Smooth muscle cell (in vitro differentiated cells): ENCODE data around the gene SLC25A41. TPM values are rescaled to one million over a fixed set of nuclear protein-coding genes. Genes with fewer than 3 reads are reported as not detected.

Source experiments
- DNase-seq: peaks from one replicate; lab custom pipeline; 2025; ENCODE audit not compliant: unreplicated experiment; lab: John Stamatoyannopoulos, UW
- H2AFZ ChIP-seq: fragments of 200-600 bp; sonication (generic); 2 replicates; pipeline ENCODE4 v1.6.0; 2016; ENCODE audit warnings: antibody characterized with exemption, low read depth, mild to moderate bottlenecking
- H3F3A ChIP-seq: fragments of 200-600 bp; sonication (generic); 2 replicates; pipeline ENCODE4 v1.6.0; 2017; ENCODE audit warnings: antibody characterized with exemption, low read depth
- H3K27ac ChIP-seq: fragments of 200-600 bp; sonication (generic); 2 replicates; pipeline ENCODE4 v1.5.1; 2016; ENCODE audit warnings: low read depth, mild to moderate bottlenecking
- H3K27me3 ChIP-seq: fragments of 200-600 bp; sonication (generic); 2 replicates; pipeline ENCODE4 v1.6.1; 2016; ENCODE audit warnings: low read depth, mild to moderate bottlenecking
- H3K36me3 ChIP-seq: fragments of 200-600 bp; sonication (generic); 2 replicates; pipeline ENCODE4 v1.5.1; 2016; ENCODE audit warnings: low read depth
- H3K4me1 ChIP-seq: fragments of 200-600 bp; sonication (generic); 2 replicates; pipeline ENCODE4 v1.5.1; 2016; ENCODE audit warnings: low read depth
- H3K4me2 ChIP-seq: fragments of 200-600 bp; sonication (generic); 2 replicates; pipeline ENCODE4 v1.6.0; 2016; ENCODE audit warnings: mild to moderate bottlenecking
- H3K4me3 ChIP-seq: fragments of 200-600 bp; sonication (generic); 2 replicates; pipeline ENCODE4 v1.5.1; 2016; ENCODE audit warnings: mild to moderate bottlenecking
- H3K79me2 ChIP-seq: fragments of 200-600 bp; sonication (generic); 2 replicates; pipeline ENCODE4 v1.6.0; 2016; ENCODE audit warnings: low read depth, mild to moderate bottlenecking
- H3K9ac ChIP-seq: fragments of 200-600 bp; sonication (generic); 2 replicates; pipeline ENCODE4 v1.6.0; 2016; ENCODE audit warnings: low read depth
- H3K9me3 ChIP-seq: fragments of 200-600 bp; sonication (generic); replicated peaks from 2 replicates; pipeline ENCODE4 v1.5.1; 2016; ENCODE audit warnings: low read depth
- H4K20me1 ChIP-seq: fragments of 200-600 bp; sonication (generic); 2 replicates; pipeline ENCODE4 v1.6.0; 2016; ENCODE audit warnings: low read depth
- CTCF ChIP-seq: fragments of 200-600 bp; sonication (generic); IDR thresholded peaks from 2 replicates; pipeline ENCODE4 v1.5.1; 2017; ENCODE audit warnings: borderline replicate concordance, mild to moderate bottlenecking, antibody characterized with exemption; ENCODE audit not compliant: insufficient read depth, poor library complexity, severe bottlenecking
- WGBS: methylation state at CpG from one replicate; pipeline ENCODE4 v1.1.7; 2016; ENCODE audit warnings: low lambda C conversion rate; 5-methylcytosine and 5-hydroxymethylcytosine counted together
- polyA plus RNA-seq: library from polyadenylated mRNA; unstranded; fragments of >200 nt; fragmentation: Nextera tagmentation; extraction: Ambion mirVana; gene quantifications from 2 replicates; pipeline ENCODE4 v1.2.1, GENCODE V29; 2016
- total RNA-seq: library from RNA; depleted of rRNA; stranded (reverse); fragments of >200 nt; gene quantifications from 2 replicates; pipeline ENCODE4 v1.2.3, GENCODE V29; 2014

SLC25A41 gene
- total and polyA plus RNA-seq, 2 experiments from 2014 or later: 0.30 TPM; not detected in 1

- H3F3A ChIP-seq: no peaks in the 10 kb centered on the region
- DNase-seq: no peak
- peaks cover 11% of the 10 kb centered on the region for H3K4me1 ChIP-seq
- no peak for TF ChIP-seq CTCF
- H3K79me2 ChIP-seq: peaks cover 42% of the 10 kb centered on the region
- 98% methylated on average over 18 of the region's 19 CpGs for WGBS
- no peak overlapping the region for H2AFZ ChIP-seq
- no peak overlapping the region for H3K27ac ChIP-seq
- H3K4me2 ChIP-seq: no peak overlapping the region
- no peak overlapping the region for H3K9ac ChIP-seq
- peaks cover 66% of the 10 kb centered on the region for H4K20me1 ChIP-seq
- no peaks in the 10 kb centered on the region for H3K27me3 ChIP-seq
- H3K36me3 ChIP-seq: no peaks in the 10 kb centered on the region
- H3K9me3 ChIP-seq: no peaks in the 10 kb centered on the region
- no peak overlapping the region for H3K4me3 ChIP-seq
Observed at GRCh38 chr19:6418562-6418932, 15.0 kb downstream of the SLC25A41 start.

DNA sequence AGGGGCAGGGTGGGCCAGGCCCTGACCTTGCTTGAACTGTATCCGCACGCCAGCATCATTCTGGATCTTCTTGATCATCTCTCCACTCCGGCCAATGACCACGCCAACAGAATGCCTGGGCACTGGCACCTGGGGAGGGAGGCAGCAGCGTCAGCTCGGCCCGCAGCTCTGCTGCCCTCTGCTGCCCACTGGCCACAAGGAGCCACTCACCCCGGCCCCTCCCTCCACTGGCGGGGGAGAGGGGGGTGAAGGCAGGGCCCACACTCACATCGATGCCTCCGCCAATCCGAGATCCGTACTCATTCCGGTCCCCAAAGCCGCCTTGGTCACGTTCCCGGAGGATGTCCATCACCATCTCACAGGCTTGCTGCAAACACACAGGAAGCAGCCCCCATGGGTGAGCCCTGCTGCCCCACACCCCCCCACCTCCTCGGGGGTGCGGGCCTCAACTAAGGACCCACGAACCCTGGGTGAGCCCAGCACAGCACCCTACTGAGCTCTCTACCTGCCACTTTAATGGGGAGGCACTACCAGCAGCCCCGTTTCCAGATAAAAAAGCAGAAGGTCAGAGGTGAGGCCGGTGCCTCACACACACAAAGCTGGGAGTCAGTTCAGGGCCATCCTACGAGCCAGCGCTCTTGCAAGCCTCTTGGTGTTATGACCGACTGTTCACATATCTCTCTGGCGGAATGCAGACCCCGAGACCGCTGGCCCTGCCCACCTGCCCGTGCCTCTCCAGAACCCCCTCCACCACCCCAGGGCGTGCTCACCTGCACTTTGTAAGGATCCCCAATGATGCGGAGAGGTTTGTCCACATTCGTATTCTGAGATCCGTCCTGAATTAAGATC, 15.6 kb downstream of the SLC25A41 start:
- Histone ChIP-seq H3K4me3 (no peak overlapping the region), H3K4me1 (peaks cover 6% of the 10 kb centered on the region), H4K20me1 (peaks cover 59% of the 10 kb centered on the region), H3K79me2 (peaks cover 36% of the 10 kb centered on the region), H3K4me2 (no peak overlapping the region), H3K9me3 (no peaks in the 10 kb centered on the region), H3K36me3 (no peaks in the 10 kb centered on the region), H3K9ac (no peak overlapping the region), H3K27ac (no peak overlapping the region), H3F3A (no peaks in the 10 kb centered on the region), H3K27me3 (no peaks in the 10 kb centered on the region), H2AFZ (no peak overlapping the region)
- no peak for DNase-seq
- peak; percentile 25 for TF ChIP-seq CTCF
- 95% methylated on average over 32 of the region's 33 CpGs for WGBS

GRCh38 chr19:6416658-6417405, 16.7 kb downstream of the SLC25A41 start:
- WGBS: 98% methylated on average over 29 of the region's 29 CpGs
- no peak overlapping the region for H3K4me2 ChIP-seq
- no peak overlapping the region for H3K4me3 ChIP-seq
- H3K9ac ChIP-seq: no peak overlapping the region
- DNase-seq: no peak
- H4K20me1 ChIP-seq: peaks cover 48% of the 10 kb centered on the region
- H3K36me3 ChIP-seq: no peaks in the 10 kb centered on the region
- no peak overlapping the region for H3K27ac ChIP-seq
- H3K27me3 ChIP-seq: no peaks in the 10 kb centered on the region
- no peaks in the 10 kb centered on the region for H3K9me3 ChIP-seq
- no peak overlapping the region for H2AFZ ChIP-seq
- no peak for TF ChIP-seq CTCF
- H3F3A ChIP-seq: no peaks in the 10 kb centered on the region
- H3K4me1 ChIP-seq: no peaks in the 10 kb centered on the region
- H3K79me2 ChIP-seq: peaks cover 25% of the 10 kb centered on the region
